GM21528 (cell line): Measurements from ENCODE around the gene TARS2.

Source experiments
- ATAC-seq: cut with Tn5 transposase; IDR thresholded peaks from one replicate; pipeline ENCODE4 v1.9.1; 2021; ENCODE audit warnings: mild to moderate bottlenecking, moderate library complexity; ENCODE audit not compliant: unreplicated experiment, low FRiP score

Gene TARS2, protein sequence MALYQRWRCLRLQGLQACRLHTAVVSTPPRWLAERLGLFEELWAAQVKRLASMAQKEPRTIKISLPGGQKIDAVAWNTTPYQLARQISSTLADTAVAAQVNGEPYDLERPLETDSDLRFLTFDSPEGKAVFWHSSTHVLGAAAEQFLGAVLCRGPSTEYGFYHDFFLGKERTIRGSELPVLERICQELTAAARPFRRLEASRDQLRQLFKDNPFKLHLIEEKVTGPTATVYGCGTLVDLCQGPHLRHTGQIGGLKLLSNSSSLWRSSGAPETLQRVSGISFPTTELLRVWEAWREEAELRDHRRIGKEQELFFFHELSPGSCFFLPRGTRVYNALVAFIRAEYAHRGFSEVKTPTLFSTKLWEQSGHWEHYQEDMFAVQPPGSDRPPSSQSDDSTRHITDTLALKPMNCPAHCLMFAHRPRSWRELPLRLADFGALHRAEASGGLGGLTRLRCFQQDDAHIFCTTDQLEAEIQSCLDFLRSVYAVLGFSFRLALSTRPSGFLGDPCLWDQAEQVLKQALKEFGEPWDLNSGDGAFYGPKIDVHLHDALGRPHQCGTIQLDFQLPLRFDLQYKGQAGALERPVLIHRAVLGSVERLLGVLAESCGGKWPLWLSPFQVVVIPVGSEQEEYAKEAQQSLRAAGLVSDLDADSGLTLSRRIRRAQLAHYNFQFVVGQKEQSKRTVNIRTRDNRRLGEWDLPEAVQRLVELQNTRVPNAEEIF

GRCh38 chr1:150486966-150487762, at the start of gene TARS2:
TARS2 (plus strand) TSS chr1:150487419; CDS start chr1:150487451, 32 bp downstream.
- peak; percentile 98 for ATAC-seq

DNA sequence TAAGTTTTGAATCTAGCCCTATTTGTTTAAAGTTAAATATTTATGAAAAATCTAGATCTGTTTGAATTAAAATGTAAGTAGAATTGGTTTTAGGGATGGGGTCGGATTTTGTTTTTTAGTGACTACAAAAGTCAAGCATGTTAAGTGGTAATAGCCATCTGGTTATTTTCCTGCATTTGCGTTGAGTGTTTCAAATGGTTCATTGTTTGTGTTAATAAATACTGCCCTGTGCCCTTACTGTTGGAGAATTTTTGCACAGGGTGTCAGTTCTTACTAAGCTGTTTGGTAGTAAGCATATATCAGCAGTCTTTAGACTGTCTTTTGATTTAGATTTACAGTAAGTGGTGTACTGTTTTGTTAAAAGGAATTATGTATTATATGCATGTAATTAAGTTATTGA, 46.1 kb upstream of the TARS2 start:
- ATAC-seq = no peak

DNA sequence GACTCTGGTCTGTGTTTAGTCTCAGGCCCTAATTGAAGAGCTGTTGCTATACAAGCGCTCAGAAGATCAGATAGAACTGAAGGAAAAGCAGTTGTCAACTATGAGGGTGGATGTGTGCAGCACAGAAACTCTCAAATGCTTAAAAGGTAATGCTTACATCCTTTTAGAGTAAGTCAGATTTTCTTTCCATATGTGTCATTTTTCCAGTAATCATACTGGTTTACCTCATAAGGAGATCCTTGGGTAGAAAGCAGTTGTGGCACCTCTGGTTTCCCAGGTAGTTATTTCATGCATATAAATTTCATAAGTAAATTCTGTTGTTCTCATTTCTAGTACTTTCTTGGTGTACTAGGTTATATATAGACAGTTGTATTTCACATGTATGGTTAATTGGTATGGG, 43.0 kb upstream of the TARS2 start:
- no peak for ATAC-seq

DNA sequence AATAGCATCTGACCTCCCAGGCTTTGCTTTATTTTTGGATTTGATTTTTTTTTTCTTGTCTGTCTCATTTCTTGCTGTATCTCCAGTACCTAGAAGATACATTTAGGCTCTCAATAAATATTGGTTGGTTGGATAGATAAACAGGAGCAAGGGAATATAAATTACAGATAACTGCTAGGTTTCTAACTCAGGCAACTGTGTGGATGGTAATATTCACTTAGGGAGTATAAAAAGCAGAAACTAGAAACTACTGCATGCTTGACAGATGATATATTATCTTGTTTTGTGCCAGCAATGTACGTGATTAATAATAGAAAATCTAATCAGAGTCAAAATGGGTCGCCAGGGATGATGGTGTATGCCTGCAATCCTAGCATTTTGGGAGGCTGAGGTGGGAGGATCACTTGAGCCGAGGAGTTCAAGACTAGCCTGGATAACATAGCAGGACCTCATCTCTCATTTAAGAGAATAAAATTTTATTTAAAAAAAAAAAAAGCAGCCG, 31.0 kb upstream of the TARS2 start:
- no peak for ATAC-seq

- ATAC-seq = no peak
These were observed 22.8 kb upstream of the TARS2 start for GRCh38 chr1:150464422-150464826.

DNA sequence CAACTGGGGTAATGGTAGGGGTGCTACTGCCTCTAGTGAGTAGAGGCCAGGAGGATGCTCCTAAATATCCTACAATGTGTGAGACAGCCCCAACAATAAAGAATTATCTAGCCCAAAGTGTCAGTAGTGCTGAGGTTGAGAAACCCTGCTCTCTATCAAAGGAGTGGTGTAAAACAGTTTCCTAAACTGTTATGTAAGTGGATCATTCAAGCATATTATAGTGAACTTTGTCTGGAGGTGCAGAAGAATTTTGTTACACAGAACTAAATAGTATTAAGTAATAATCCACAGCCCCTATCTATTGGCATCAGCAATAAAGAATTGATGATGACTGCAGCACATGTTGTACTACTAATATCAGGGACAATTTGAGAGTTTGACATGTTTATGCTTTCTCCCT, 20.3 kb upstream of the TARS2 start:
- ATAC-seq = no peak

GRCh38 chr1:150469291-150469690, 17.9 kb upstream of the TARS2 start:
- no peak for ATAC-seq

GRCh38 chr1:150472601-150473200, 14.5 kb upstream of the TARS2 start:
- no peak for ATAC-seq

GRCh38 chr1:150473659-150474058, 13.6 kb upstream of the TARS2 start:
- ATAC-seq = no peak

GRCh38 chr1:150474869-150475268, 12.3 kb upstream of the TARS2 start:
- ATAC-seq = no peak

- no peak for ATAC-seq
These were observed 10.5 kb upstream of the TARS2 start for GRCh38 chr1:150476754-150477153.

GRCh38 chr1:150477320-150477719, 9.9 kb upstream of the TARS2 start:
- no peak for ATAC-seq

DNA sequence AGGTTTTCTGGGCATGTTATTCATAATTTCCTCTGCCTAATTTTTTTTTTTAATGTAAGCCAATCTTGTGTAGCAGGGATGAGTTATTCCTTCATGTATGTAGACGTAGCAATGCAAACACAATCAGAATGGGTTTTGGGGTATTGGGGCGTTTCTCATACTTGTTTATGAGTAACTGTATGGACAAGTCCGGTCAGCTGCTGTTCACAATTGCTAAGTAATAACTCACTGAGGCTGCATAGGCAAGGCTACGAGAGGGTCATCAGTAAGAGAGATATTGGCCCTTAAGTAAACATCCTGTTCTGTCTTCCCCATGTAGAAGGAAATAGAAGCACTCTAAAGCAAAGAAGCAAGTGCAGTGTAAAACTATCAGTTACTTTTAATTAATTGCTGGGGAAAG, 9.5 kb upstream of the TARS2 start:
- no peak for ATAC-seq

DNA sequence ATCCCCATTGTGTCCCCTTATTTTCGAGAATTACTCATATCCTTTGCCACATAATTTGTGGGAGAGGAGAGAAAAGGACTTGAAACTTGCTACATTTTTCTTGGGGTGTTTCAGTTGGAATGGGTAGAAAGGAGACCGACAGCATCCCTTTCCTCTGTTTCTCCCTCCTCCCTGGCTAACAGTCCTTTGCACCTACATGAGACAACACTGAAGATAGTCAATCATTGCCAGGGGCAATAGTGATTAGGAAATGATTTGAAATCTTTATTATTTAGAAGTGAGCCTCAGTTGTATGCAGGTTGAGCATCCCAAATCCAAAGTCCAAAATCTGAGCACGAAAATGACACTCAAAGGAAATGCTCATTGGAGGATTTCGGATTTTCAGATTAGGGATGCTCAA, 7.8 kb upstream of the TARS2 start:
- ATAC-seq = no peak

DNA sequence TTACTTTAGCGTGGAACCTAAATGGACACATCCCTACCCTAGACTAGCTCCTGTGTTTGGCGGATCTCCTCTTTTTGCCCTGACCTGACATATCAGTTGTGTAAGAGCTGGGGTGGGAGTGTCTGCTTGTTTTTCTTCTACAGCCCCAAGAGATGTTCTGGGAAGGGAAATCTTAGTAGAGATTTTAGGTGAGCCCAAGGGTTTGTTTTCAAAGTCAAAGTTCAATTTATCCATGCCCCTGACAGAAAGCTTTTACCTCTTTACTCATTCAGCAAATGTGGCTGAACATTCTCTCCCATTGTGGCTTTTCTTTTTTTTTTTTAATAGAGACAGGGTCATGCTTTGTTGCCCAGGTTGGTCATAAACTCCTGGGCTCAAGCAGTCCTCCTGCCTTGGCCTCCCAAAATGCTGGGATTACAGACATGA, 7.3 kb upstream of the TARS2 start:
- ATAC-seq = no peak

GRCh38 chr1:150484431-150484830, 2.8 kb upstream of the TARS2 start:
- no peak for ATAC-seq

- ATAC-seq = no peak
These were observed 2.4 kb upstream of the TARS2 start for GRCh38 chr1:150484861-150485260.

GRCh38 chr1:150487763-150488115, 520 bp downstream of the TARS2 start:
- ATAC-seq = no peak

GRCh38 chr1:150493175-150493574, 6.0 kb downstream of the TARS2 start:
- ATAC-seq = no peak

- no peak for ATAC-seq
These were observed 11.1 kb downstream of the TARS2 start for GRCh38 chr1:150498342-150498741.

GRCh38 chr1:150505431-150505830, 18.2 kb downstream of the TARS2 start:
- ATAC-seq = no peak
